GM18868 (cell line): ENCODE measurements around the gene IGF2.

Experiments used
- ATAC-seq: cut with Tn5 transposase; IDR thresholded peaks from one replicate; pipeline ENCODE4 v1.9.1; 2021; ENCODE audit warnings: mild to moderate bottlenecking, moderate library complexity; ENCODE audit not compliant: unreplicated experiment

The IGF2 gene

GRCh38 chr11:2104524-2105440 lies 34.4 kb downstream of the IGF2 start:
- no peak for ATAC-seq

- ATAC-seq = no peak
These were observed 35.3 kb downstream of the IGF2 start for GRCh38 chr11:2103668-2104523.

- ATAC-seq = no peak
These were observed 36.3 kb downstream of the IGF2 start for GRCh38 chr11:2102883-2103213.

- no peak for ATAC-seq
These were observed 36.9 kb downstream of the IGF2 start for GRCh38 chr11:2102132-2102882.

GRCh38 chr11:2101171-2101675 lies 38.0 kb downstream of the IGF2 start:
- ATAC-seq = no peak

GRCh38 chr11:2100361-2101170 lies 38.6 kb downstream of the IGF2 start:
- no peak for ATAC-seq

- ATAC-seq = no peak
These were observed 39.5 kb downstream of the IGF2 start for GRCh38 chr11:2099516-2100349.

GRCh38 chr11:2098691-2099515 lies 40.3 kb downstream of the IGF2 start:
- no peak for ATAC-seq

GRCh38 chr11:2097998-2098690 lies 41.0 kb downstream of the IGF2 start:
- ATAC-seq = no peak

- ATAC-seq = no peak
These were observed 41.7 kb downstream of the IGF2 start for GRCh38 chr11:2097356-2097997.

GRCh38 chr11:2096919-2097301 lies 42.3 kb downstream of the IGF2 start:
- ATAC-seq = no peak

GRCh38 chr11:2096011-2096918 lies 42.9 kb downstream of the IGF2 start:
- no peak for ATAC-seq

GRCh38 chr11:2095542-2095941 lies 43.6 kb downstream of the IGF2 start:
- ATAC-seq = no peak

- no peak for ATAC-seq
These were observed 44.0 kb downstream of the IGF2 start for GRCh38 chr11:2095198-2095520.

- no peak for ATAC-seq
These were observed 44.6 kb downstream of the IGF2 start for GRCh38 chr11:2094354-2095197.
